OCI-LY3 (cell line): Measurements from ENCODE around the gene ZNF324B.

Source experiments
- CTCF ChIP-seq: fragments of 200-600, 300-600 bp; sonication (generic); IDR thresholded peaks from 2 replicates; pipeline ENCODE4 v1.5.1; 2014; ENCODE audit warnings: antibody characterized with exemption, low read length, low read depth
- EZH2phosphoT487 ChIP-seq: fragments of 200-600 bp; shearing (Covaris generic); IDR thresholded peaks from 2 replicates; pipeline ENCODE4 v1.6.1; 2018; ENCODE audit warnings: antibody characterized with exemption, mixed run types, low read depth

GRCh38 chr19:58497634-58498170 is 46.3 kb downstream of the ZNF324B start:
- no peak for TF ChIP-seq CTCF
- no peak for TF ChIP-seq EZH2phosphoT487
